HG02623 (cell line): ENCODE data around the gene EFNB1.

Source experiments
- ATAC-seq: cut with Tn5 transposase; IDR thresholded peaks from one replicate; pipeline ENCODE4 v1.9.1; 2021; ENCODE audit warnings: moderate library complexity; ENCODE audit not compliant: unreplicated experiment

Gene EFNB1

GRCh38 chrX:68842781-68843581 lies 14.2 kb downstream of the EFNB1 start:
- ATAC-seq, result no peak

- no peak for ATAC-seq
Observed at GRCh38 chrX:68843992-68844391, 15.2 kb downstream of the EFNB1 start.

GRCh38 chrX:68844581-68844980 lies 15.8 kb downstream of the EFNB1 start:
- ATAC-seq, result no peak

GRCh38 chrX:68846536-68846935 lies 17.7 kb downstream of the EFNB1 start:
- no peak for ATAC-seq

- no peak for ATAC-seq
Observed at GRCh38 chrX:68847172-68847571, 18.4 kb downstream of the EFNB1 start.

GRCh38 chrX:68848189-68848940 lies 19.5 kb downstream of the EFNB1 start:
- no peak for ATAC-seq

- no peak for ATAC-seq
Observed at GRCh38 chrX:68851082-68851481, 22.3 kb downstream of the EFNB1 start.

GRCh38 chrX:68852046-68852445 lies 23.2 kb downstream of the EFNB1 start:
- no peak for ATAC-seq

GRCh38 chrX:68853665-68854251 lies 24.9 kb downstream of the EFNB1 start:
- ATAC-seq, result no peak

GRCh38 chrX:68865300-68865699 lies 36.5 kb downstream of the EFNB1 start:
- no peak for ATAC-seq

- ATAC-seq, result no peak
Observed at GRCh38 chrX:68865926-68866325, 37.1 kb downstream of the EFNB1 start.

- no peak for ATAC-seq
Observed at GRCh38 chrX:68867458-68868112, 38.8 kb downstream of the EFNB1 start.

- no peak for ATAC-seq
Observed at GRCh38 chrX:68868316-68868715, 39.5 kb downstream of the EFNB1 start.

GRCh38 chrX:68868902-68869800 lies 40.3 kb downstream of the EFNB1 start:
- no peak for ATAC-seq

GRCh38 chrX:68870357-68870756 lies 41.5 kb downstream of the EFNB1 start:
- ATAC-seq, result no peak

- ATAC-seq, result no peak
Observed at GRCh38 chrX:68872171-68872570, 43.4 kb downstream of the EFNB1 start.

GRCh38 chrX:68874076-68874475 lies 45.3 kb downstream of the EFNB1 start:
- ATAC-seq, result no peak

- no peak for ATAC-seq
Observed at GRCh38 chrX:68876731-68877130, 47.9 kb downstream of the EFNB1 start.

- no peak for ATAC-seq
Observed at GRCh38 chrX:68877606-68878005, 48.8 kb downstream of the EFNB1 start.

- no peak for ATAC-seq
Observed at GRCh38 chrX:68878977-68879645, 50.3 kb downstream of the EFNB1 start.
